ENCODE results near the gene MYBBP1A. TPM values are rescaled to one million over a fixed set of nuclear protein-coding genes. Genes with fewer than 3 reads are reported as not detected.

The MYBBP1A gene
- polyA plus RNA-seq, 2 of the 4 experiments (the other 2 are of a cell fraction) = 42.9 to 95.1 TPM

GRCh38 chr17:4544135-4544950, 10.8 kb downstream of the MYBBP1A start:
- WGBS (ENCODE audit: missing lambda C conversion rate) = 96% methylated on average over 32 of the region's 37 CpGs
- Histone ChIP-seq H3K27ac (no peak overlapping the region), H3K4me1 (peaks cover 3% of the 10 kb centered on the region; the same call in 1 of the 3 replicates), H3K4me3 (no peak overlapping the region), H3K4me2 (no peak overlapping the region), H3K9me3 (no peaks in the 10 kb centered on the region)
- DNase-seq (ENCODE audit: low read depth in 1 of 2, low spot score in 1 of 2) (no peak), ATAC-seq (no peak), FAIRE-seq (no peak)
- POLR2A ChIA-PET = interaction anchor here (1.2 to 2.6 kb wide), 2 partner anchors 10 to 11 kb away, joined by 3 to 13 read pairs; partner anchors contain the start of gene MYBBP1A
- CTCF ChIA-PET = interaction anchor here (1.1 to 13.0 kb wide), 5 partner anchors 11 to 345 kb away, joined by 3 to 99 read pairs (median 4); partner anchors contain the start of gene MYBBP1A
- no peak for TF ChIP-seq HOXB5 (CRISPR knock-in tag; IDR thresholded peaks at IDR 0.05)
- TF ChIP-seq POLR2AphosphoS2 (conservative IDR thresholded peaks at IDR 0.05; ENCODE audit: low read length) = no peak
- TF ChIP-seq GATA3 (IDR thresholded peaks at IDR 0.05; ENCODE audit: borderline replicate concordance) = no peak
- TF ChIP-seq CTCF (IDR thresholded peaks at IDR 0.05) = no peak
- no peak for TF ChIP-seq ESRRA (IDR thresholded peaks at IDR 0.05; ENCODE audit: borderline replicate concordance, low read length)
- TF ChIP-seq SMC3 (IDR thresholded peaks at IDR 0.05) = no peak
- no peak for TF ChIP-seq CHD4 (IDR thresholded peaks at IDR 0.05; ENCODE audit: borderline replicate concordance)

GRCh38 chr17:4543557-4544026, 11.6 kb downstream of the MYBBP1A start:
- POLR2A ChIA-PET = interaction anchor here (1.2 to 2.6 kb wide), 2 partner anchors 9 to 12 kb away, joined by 3 to 13 read pairs; partner anchors contain the start of gene MYBBP1A
- ATAC-seq = no peak
- CTCF ChIA-PET = interaction anchor here (1.1 to 13.0 kb wide), 6 partner anchors 11 to 122 kb away, joined by 3 to 99 read pairs (median 4); partner anchors contain the start of gene MYBBP1A

More at GRCh38 chr17:4543557-4544026, 11.6 kb downstream of the MYBBP1A start:
- Histone ChIP-seq H3K27ac (no peak overlapping the region), H3K4me2 (no peak overlapping the region), H3K9me3 (no peaks in the 10 kb centered on the region), H3K4me1 (no peaks in the 10 kb centered on the region), H3K4me3 (no peak overlapping the region)
- no peak for TF ChIP-seq HES2 (IDR thresholded peaks at IDR 0.05)
- no peak for TF ChIP-seq FOXS1 (CRISPR knock-in tag; IDR thresholded peaks at IDR 0.05)
- no peak for TF ChIP-seq POLR2AphosphoS2 (conservative IDR thresholded peaks at IDR 0.05; ENCODE audit: low read length)
- no peak for TF ChIP-seq GATA3 (IDR thresholded peaks at IDR 0.05; ENCODE audit: borderline replicate concordance)
- no peak for TF ChIP-seq REST (IDR thresholded peaks at IDR 0.05)
- TF ChIP-seq JUN (IDR thresholded peaks at IDR 0.05) = no peak
- no peak for TF ChIP-seq CHD2 (IDR thresholded peaks at IDR 0.05; ENCODE audit: low read length, partially characterized antibody)
- TF ChIP-seq ZSCAN20 (CRISPR knock-in tag; IDR thresholded peaks at IDR 0.05) = no peak
- TF ChIP-seq MAFK (IDR thresholded peaks at IDR 0.05; ENCODE audit: partially characterized antibody) = no peak
- no peak for TF ChIP-seq FOSL2 (IDR thresholded peaks at IDR 0.05)
- TF ChIP-seq FOSL2 (CRISPR knock-in tag; IDR thresholded peaks at IDR 0.05) = no peak
- TF ChIP-seq EP300 (IDR thresholded peaks at IDR 0.05) = no peak
- no peak for TF ChIP-seq ATOH8 (CRISPR knock-in tag; IDR thresholded peaks at IDR 0.05; ENCODE audit: low read depth)
- no peak for TF ChIP-seq HDAC2 (IDR thresholded peaks at IDR 0.05)
- no peak for TF ChIP-seq PBX3 (IDR thresholded peaks at IDR 0.05)
- no peak for TF ChIP-seq NR3C1 (IDR thresholded peaks at IDR 0.05)
- no peak for TF ChIP-seq TP53 (CRISPR knock-in tag; IDR thresholded peaks at IDR 0.05)
- TF ChIP-seq BHLHE40 (IDR thresholded peaks at IDR 0.05; ENCODE audit: low read depth, low read length) = no peak
- WGBS (ENCODE audit: missing lambda C conversion rate) = 90% methylated on average over 19 of the region's 19 CpGs
- no peak for DNase-seq (ENCODE audit: low read depth in 1 of 2, low spot score in 1 of 2)
- FAIRE-seq = no peak
